Activated T-cell treated with anti-CD3 and anti-CD28 coated beads, Interleukin-2, amount 50 U/mL, for 4 hours (primary cell): ENCODE data around the gene CHERP. TPM values are rescaled to one million over a fixed set of nuclear protein-coding genes. Genes with fewer than 3 reads are reported as not detected.

Source experiments
- ATAC-seq, 2 donors: fragments of 200-7000 bp; cut with Tn5 transposase; one replicate each; pipeline ENCODE4 v1.10.0; 2021
- DNase-seq: peaks from one replicate; pipeline ENCODE4 v3.0.0-alpha.2; 2020
- H3K27me3 Mint-ChIP-seq: one replicate; pipeline ENCODE4 v1.8.0; 2021; ENCODE audit warnings: low read depth, mixed read lengths
- H3K36me3 Mint-ChIP-seq: one replicate; pipeline ENCODE4 v1.8.0; 2022; ENCODE audit warnings: mixed read lengths; ENCODE audit not compliant: insufficient read depth
- H3K4me1 Mint-ChIP-seq: one replicate; pipeline ENCODE4 v1.8.0; 2021; ENCODE audit warnings: low read depth, mixed read lengths
- H3K4me3 Mint-ChIP-seq: one replicate; pipeline ENCODE4 v1.8.0; 2021; ENCODE audit warnings: mild to moderate bottlenecking, moderate library complexity, mixed read lengths
- H3K9me3 Mint-ChIP-seq: one replicate; pipeline ENCODE4 v1.8.0; 2021; ENCODE audit warnings: mixed read lengths
- total RNA-seq, 3 donors: library from RNA; stranded (reverse); gene quantifications; one replicate each; pipeline ENCODE4 v1.2.1, GENCODE V29; 2021

CHERP gene, protein sequence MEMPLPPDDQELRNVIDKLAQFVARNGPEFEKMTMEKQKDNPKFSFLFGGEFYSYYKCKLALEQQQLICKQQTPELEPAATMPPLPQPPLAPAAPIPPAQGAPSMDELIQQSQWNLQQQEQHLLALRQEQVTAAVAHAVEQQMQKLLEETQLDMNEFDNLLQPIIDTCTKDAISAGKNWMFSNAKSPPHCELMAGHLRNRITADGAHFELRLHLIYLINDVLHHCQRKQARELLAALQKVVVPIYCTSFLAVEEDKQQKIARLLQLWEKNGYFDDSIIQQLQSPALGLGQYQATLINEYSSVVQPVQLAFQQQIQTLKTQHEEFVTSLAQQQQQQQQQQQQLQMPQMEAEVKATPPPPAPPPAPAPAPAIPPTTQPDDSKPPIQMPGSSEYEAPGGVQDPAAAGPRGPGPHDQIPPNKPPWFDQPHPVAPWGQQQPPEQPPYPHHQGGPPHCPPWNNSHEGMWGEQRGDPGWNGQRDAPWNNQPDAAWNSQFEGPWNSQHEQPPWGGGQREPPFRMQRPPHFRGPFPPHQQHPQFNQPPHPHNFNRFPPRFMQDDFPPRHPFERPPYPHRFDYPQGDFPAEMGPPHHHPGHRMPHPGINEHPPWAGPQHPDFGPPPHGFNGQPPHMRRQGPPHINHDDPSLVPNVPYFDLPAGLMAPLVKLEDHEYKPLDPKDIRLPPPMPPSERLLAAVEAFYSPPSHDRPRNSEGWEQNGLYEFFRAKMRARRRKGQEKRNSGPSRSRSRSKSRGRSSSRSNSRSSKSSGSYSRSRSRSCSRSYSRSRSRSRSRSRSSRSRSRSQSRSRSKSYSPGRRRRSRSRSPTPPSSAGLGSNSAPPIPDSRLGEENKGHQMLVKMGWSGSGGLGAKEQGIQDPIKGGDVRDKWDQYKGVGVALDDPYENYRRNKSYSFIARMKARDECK
- 100 to 1,000 TPM in 2 of 3 donors, 10 to 100 TPM in 1; 98.7 to 107 (median 103) TPM for total RNA-seq

DNA sequence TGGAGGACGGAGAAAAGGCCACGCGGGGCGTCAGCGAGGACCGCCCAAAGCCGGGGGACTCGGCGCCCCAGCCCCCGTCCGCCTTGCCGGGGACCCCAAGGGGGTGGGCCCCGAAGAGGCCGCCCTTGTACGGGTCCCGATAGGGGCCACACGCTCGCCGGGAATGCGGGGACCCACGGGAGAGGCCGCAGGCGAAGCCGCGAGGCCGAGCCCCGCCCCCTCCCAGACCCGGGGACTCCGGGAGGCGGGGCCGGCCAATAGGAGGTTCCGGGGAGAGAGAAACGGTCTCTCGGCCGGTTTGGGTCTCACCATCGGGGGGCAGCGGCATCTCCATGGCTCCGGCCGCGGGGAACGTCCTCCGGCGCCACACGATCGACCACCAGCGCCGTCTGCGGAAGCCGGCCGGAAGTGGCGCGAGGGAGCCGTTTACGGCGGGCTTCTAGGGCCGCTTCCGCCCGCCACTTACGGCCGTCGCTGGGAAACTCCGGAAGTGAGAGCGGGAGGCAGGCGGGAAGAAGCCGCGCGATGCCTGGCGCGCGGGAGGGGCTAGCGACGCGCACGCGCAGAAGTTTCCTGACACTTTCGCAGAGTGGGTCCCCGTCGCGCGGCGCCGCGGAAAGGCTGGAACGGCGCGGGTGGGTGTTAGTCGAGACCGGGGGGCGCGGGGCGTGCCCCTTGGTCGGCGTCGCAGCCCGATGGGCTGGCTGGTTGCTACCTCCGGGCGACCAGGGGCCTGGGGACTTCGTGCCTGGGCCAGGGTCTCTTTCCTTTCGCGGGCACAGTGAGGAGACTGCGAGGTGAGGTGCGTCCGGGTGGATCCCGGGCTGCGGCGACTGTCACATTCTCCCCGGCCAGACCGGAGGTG is at the start of gene CHERP:
CHERP (minus strand) TSS at position 393 of the 865 bp plus-strand sequence; CDS start at position 334, 59 bp downstream.
- H3K27me3 Mint-ChIP-seq, result no peaks in the 10 kb centered on the region
- H3K36me3 Mint-ChIP-seq, result peaks cover 27% of the 10 kb centered on the region
- H3K4me3 Mint-ChIP-seq, result peak within 1 kb of the TSS; percentile 91
- no peaks in the 10 kb centered on the region for H3K9me3 Mint-ChIP-seq
- ATAC-seq (peak; percentile 91), DNase-seq (peak; percentile 92)
- H3K4me1 Mint-ChIP-seq, result peaks cover 60% of the 10 kb centered on the region

DNA sequence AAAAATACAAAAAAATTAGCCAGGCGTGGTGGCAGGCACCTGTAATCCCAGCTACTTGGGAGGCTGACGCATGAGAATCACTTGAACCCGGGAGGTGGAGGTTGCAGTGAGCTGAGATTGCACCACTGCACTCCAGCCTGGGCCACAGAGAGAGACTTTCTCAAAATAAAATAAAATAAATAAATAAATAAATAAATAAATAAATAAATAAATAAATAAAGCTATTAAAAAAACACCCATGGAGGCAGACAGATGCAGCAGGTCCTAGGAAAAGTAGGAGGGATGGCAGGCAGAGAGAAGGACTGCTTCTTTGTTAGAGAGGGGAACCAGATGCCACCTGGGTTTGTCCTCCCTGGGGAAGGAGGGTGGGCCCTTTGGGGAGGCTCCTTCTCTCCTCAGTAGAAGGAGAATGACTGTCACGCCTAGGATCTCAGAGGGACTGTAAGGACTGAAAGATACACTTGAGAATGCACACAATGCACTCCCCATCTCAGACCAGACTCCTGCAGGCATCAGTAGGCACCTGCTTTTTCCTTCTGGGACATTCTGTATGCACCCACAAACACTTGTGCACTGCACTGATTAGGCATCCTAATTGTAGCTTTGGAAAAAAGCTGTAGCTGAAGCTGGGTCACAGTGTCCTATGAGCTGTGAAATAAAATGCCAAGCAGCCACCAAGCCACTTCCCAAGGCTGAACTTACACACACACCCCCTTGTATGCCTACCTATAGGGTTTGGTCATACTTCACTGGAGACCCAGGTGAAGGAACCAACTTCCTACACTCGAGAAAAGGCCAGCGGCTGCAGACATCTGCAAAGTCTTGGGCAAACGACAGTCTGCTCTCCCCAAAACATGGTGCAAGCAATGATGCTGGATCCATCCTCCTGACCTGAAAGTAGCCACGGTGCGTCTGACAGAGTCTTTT is 48.9 kb upstream of the CHERP start:
- Mint-ChIP-seq H3K4me3 (no peak overlapping the region), H3K36me3 (no peaks in the 10 kb centered on the region), H3K27me3 (no peaks in the 10 kb centered on the region), H3K4me1 (peaks cover 89% of the 10 kb centered on the region), H3K9me3 (no peaks in the 10 kb centered on the region)
- ATAC-seq, result no peak
- no peak for DNase-seq

DNA sequence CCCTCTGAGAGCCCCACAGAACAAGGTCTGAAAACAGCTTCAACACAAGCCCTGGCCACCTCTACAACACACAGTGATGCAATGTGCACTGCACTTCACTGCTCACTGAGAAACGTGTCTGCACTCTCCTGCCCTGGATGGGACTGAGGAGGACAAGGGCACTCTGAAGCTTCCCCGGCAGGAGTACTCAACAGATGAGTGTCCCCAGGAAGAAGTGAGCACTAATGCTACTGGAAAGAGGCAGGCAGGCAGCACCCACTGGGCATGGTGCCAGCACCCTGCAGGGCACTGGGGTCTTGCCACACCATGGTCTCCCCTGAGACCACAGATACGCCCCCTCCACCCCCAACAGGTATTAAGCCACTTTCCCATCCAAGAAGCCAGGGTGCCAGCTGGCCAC is 47.7 kb upstream of the CHERP start:
- Mint-ChIP-seq H3K4me3 (no peak overlapping the region), H3K36me3 (no peaks in the 10 kb centered on the region), H3K4me1 (peaks cover 89% of the 10 kb centered on the region), H3K9me3 (no peaks in the 10 kb centered on the region), H3K27me3 (no peaks in the 10 kb centered on the region)
- ATAC-seq (no peak), DNase-seq (no peak)

DNA sequence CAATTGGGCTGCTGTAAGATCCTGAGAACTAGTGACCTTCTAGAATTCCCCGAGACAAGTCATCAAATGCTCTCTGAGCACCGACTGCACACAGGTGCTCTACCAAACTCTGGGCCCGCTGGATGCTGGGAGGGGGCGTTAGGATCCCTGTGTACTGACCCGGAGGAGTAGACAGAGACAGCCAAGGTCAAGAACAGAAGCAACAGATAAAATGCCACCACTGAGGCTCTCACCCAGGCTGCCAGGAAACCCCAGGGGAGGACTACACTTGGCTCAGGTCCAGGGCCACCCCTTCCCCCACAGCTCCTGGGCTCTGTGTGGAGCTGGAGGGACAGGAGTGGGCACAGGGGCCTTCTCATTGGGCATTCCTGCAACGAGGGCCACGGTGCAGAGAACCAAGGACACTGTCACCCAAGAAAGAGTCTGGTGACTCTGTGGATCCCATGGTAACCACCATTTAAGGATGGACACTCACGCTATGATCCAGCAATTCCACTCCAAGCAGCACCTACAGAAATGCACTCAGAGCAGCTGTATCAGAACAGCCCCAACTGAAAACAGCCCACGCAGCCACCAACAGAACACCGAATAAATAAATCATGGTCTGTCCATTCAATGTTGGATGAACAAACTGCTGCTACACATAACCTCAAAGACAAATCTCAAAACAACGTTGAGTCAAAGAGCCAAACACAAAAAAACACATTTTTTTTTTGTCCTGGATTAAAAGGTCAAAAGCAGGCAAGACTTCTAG is 46.8 kb upstream of the CHERP start:
- H3K4me1 Mint-ChIP-seq, result peaks cover 89% of the 10 kb centered on the region
- peak overlapping the region; percentile 77 for H3K4me3 Mint-ChIP-seq
- H3K9me3 Mint-ChIP-seq, result no peaks in the 10 kb centered on the region
- no peaks in the 10 kb centered on the region for H3K27me3 Mint-ChIP-seq
- H3K36me3 Mint-ChIP-seq, result no peaks in the 10 kb centered on the region
- DNase-seq (no peak), ATAC-seq (no peak)

DNA sequence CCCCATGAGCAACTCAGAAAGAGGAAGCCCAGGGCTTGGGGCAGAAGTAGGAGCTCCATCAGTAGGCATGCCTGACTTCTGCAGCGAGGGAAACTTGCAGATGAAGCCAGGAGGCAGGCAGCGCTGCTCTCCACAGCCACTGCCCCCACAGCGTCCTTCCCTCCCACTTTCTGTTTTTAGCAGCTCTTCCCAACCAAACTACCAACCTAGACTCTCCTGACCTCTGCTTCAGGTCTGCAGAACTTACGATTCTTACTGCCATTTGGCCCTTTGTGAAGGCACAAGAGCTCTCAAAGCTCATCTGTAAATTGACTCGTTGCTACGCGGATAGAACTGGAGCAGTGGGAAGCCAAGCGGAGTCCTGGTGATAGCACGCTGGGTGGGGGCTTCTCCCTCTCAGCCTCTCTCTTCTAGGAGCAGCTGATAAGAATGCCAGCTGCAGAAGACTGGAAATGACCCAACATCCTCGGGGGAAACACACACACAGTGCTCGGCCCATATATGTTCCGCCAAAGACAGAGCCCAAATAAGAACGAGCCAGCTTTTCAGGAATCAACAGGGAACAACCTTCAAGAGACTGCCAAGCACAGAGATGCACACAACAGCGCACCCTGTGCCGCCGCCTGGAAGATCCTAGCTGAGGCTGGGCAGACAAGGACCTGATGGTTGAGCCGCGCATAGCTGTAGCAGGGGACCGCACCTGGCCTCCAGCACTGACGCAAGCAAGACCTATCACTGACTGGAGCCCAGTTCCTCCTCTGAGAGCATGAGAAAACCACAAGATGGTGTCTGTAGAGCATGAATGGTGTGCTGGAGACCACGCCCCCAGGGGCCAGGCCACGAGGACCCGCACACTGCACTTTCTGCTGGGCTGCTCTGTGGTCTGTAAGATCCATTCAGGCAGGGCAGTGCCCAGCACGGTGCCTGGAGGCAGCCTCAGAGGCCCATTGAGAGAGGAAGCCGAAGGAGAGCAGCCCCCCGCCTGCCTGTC is 45.9 kb upstream of the CHERP start:
- DNase-seq (peak; percentile 41), ATAC-seq (peak; percentile 56 to 57)
- Mint-ChIP-seq H3K4me3 (peak overlapping the region; percentile 77), H3K36me3 (no peaks in the 10 kb centered on the region), H3K27me3 (no peaks in the 10 kb centered on the region), H3K9me3 (no peaks in the 10 kb centered on the region), H3K4me1 (peaks cover 89% of the 10 kb centered on the region)

DNA sequence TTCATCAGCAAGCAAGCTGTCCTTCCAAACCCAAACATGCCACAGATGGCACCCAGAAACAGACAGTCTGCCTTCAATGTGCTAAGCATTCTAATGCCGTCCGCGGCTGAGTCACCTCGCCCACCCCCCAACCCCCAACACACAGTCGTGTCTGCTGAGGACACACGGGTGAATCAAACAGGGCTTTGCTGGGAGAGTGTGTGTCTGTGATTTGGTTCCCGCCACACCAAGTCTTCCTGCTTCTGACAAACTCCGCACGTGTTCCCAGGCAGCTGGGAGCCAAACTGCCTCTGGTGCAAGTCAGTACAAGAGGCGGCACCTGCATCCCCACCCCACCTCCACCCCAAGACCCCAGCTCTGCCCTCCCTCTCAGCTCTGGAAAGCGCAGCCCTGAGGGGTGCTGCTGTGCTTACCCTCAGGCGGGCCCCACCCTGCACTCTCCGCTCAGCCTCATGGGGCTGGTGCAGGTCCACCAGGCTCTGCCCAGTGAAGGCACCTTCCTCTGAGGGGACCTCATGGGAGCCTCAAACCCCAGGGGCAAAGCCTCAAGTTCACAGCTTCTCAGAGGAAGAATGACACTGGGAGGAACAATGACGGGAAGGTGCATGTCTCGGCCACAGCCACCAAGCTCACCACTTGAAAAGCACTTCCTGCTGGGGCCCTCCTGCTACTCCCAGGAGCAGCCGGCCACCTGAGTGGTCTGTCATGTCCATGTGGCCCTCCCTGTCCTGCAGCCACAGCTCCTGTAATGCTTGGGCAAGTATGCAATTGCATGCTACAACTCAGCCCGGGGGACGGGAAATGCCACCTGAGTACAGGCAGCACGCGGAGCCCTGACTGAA is 45.0 kb upstream of the CHERP start:
- Mint-ChIP-seq H3K4me1 (peaks cover 91% of the 10 kb centered on the region), H3K4me3 (peak overlapping the region; percentile 77), H3K27me3 (no peaks in the 10 kb centered on the region), H3K36me3 (no peaks in the 10 kb centered on the region), H3K9me3 (no peaks in the 10 kb centered on the region)
- DNase-seq, result peak; percentile 70
- ATAC-seq, result peak; percentile 22 to 29

DNA sequence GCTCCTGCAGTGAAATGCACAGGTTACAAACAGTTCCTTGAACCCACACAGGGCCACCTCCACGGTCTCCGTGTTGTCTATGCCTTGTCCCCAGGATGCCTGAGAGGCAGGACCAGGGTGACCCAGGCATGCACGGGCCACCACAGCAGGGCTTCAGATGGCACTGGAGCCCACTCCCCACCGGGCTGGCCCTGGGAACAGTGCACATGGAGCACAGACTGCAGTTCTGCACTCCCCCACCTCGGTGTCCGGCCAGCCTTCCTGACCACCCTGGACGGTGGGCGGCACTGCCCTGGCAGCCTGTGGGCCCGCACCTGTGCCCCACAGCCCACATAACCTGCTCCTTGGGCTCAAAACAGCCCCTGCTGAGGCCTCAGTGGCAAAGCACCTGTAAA is 44.2 kb upstream of the CHERP start:
- DNase-seq, result no peak
- Mint-ChIP-seq H3K4me1 (peaks cover 89% of the 10 kb centered on the region), H3K36me3 (no peaks in the 10 kb centered on the region), H3K4me3 (no peak overlapping the region), H3K9me3 (no peaks in the 10 kb centered on the region), H3K27me3 (no peaks in the 10 kb centered on the region)
- ATAC-seq, result no peak

DNA sequence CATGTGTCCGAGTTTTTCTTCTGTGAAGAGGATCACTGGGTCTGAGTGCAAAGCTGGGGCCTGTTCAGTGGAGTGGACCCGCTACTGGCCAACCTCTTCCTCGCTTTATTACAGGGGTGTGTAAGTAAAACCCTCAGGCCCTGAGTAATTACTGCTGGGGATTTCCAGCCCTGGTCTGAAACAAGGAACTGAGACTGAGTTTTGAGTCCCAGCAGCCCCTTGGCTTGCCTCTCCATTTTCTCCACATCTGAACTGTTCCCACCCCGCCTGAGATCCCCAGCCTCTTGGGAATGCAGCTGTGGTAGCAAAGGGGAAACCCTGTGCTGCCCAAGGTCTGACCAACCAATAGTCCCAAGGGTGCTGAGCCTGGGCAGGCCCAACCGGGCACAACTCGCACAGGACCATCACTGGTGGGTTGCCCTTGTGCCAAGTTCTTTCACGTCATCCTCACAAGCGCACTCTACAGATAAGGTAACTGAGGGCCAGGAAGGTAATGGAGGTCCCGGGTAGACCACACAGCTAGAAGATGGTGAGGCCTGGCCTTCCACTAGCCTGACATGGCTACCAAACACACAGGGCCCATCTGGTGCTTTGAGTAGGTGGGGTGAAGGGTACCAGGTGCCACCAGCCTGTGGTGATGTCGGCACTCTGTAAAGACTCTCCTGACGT is 43.7 kb upstream of the CHERP start:
- peaks cover 1% of the 10 kb centered on the region for H3K36me3 Mint-ChIP-seq
- peak overlapping the region; percentile 77 for H3K4me3 Mint-ChIP-seq
- DNase-seq (no peak), ATAC-seq (peak; percentile 35 to 40)
- H3K9me3 Mint-ChIP-seq, result no peaks in the 10 kb centered on the region
- H3K27me3 Mint-ChIP-seq, result no peaks in the 10 kb centered on the region
- H3K4me1 Mint-ChIP-seq, result peaks cover 86% of the 10 kb centered on the region

DNA sequence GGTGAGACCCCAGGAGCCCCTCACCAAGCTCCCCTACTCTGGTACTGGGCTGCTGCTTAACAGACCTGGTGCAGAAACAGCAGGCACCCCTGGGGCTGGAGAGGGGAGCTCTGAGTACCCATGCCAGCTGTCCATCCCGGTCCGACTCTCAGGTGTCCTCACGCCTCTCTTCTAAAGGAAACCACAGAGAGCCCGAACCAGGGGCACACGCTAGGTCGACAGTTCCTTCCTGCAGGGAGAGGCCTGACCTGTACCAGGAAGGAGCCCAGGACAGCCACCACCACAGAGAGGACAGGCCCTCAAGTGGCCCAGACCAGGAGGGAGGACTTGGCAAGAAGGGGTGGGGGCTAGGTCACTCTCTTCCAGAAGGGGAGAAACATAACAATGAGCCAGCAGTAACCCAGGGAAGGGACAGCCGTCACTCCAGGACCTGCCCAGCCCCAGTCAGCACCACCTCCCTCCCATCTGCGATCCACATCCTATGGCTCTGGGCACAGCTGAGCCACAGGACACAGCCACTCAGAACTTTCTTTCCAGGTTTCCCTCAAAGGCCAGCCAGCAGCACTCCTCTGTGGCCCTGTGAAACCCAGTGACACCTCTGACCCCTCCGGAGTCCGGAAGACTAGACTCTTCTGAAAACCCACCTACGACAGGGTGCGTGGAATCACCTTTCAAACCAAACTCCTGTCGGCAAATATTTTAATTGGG is 43.0 kb upstream of the CHERP start:
- DNase-seq (no peak), ATAC-seq (no peak)

More for the DNA sequence above, 43.0 kb upstream of the CHERP start:
- peak overlapping the region; percentile 77 for H3K4me3 Mint-ChIP-seq
- peaks cover 2% of the 10 kb centered on the region for H3K36me3 Mint-ChIP-seq
- H3K4me1 Mint-ChIP-seq, result peaks cover 85% of the 10 kb centered on the region
- no peaks in the 10 kb centered on the region for H3K27me3 Mint-ChIP-seq
- H3K9me3 Mint-ChIP-seq, result no peaks in the 10 kb centered on the region
